Activated naive CD8-positive, alpha-beta T cell treated with anti-CD3 and anti-CD28 coated beads for 36 hours (primary cell): ENCODE data around the gene PSTK. TPM values are rescaled to one million over a fixed set of nuclear protein-coding genes. Genes with fewer than 3 reads are reported as not detected.

ENCODE experiments used
- DNase-seq: peaks from one replicate; pipeline ENCODE4 v3.0.0; 2021
- H3K27ac Mint-ChIP-seq: one replicate; pipeline ENCODE4 v1.8.0; 2022; ENCODE audit warnings: mild to moderate bottlenecking, moderate library complexity, mixed read lengths
- H3K27me3 Mint-ChIP-seq: one replicate; pipeline ENCODE4 v1.8.0; 2022; ENCODE audit warnings: mild to moderate bottlenecking, mixed read lengths
- H3K36me3 Mint-ChIP-seq: one replicate; pipeline ENCODE4 v1.8.0; 2021; ENCODE audit warnings: mild to moderate bottlenecking, mixed read lengths
- H3K4me1 Mint-ChIP-seq: one replicate; pipeline ENCODE4 v1.8.0; 2021; ENCODE audit warnings: mixed read lengths
- H3K4me3 Mint-ChIP-seq: one replicate; pipeline ENCODE4 v1.8.0; 2022; ENCODE audit warnings: mild to moderate bottlenecking, moderate library complexity, mixed read lengths
- H3K9me3 Mint-ChIP-seq: one replicate; pipeline ENCODE4 v1.8.0; 2022; ENCODE audit warnings: mixed read lengths
- total RNA-seq, 2 experiments: library from RNA; stranded (reverse); gene quantifications; one replicate each; pipeline ENCODE4 v1.2.3, GENCODE V29; 2021

Gene PSTK
- total RNA-seq, 2 experiments from 2014 or later = 6.0 to 7.3 TPM

GRCh38 chr10:123024540-123024939 is 44.3 kb downstream of the PSTK start:
- Mint-ChIP-seq H3K9me3 (no peaks in the 10 kb centered on the region), H3K27ac (no peak overlapping the region), H3K27me3 (no peaks in the 10 kb centered on the region), H3K36me3 (no peaks in the 10 kb centered on the region), H3K4me1 (peaks cover 4% of the 10 kb centered on the region), H3K4me3 (no peak overlapping the region)
- no peak for DNase-seq

GRCh38 chr10:123026302-123026701 is 46.1 kb downstream of the PSTK start:
- no peaks in the 10 kb centered on the region for H3K27me3 Mint-ChIP-seq
- DNase-seq = no peak
- no peak overlapping the region for H3K4me3 Mint-ChIP-seq
- H3K9me3 Mint-ChIP-seq = no peaks in the 10 kb centered on the region
- peaks cover 2% of the 10 kb centered on the region for H3K36me3 Mint-ChIP-seq
- no peak overlapping the region for H3K27ac Mint-ChIP-seq
- peaks cover 3% of the 10 kb centered on the region for H3K4me1 Mint-ChIP-seq

GRCh38 chr10:123027861-123028260 is 47.7 kb downstream of the PSTK start:
- H3K36me3 Mint-ChIP-seq = peaks cover 2% of the 10 kb centered on the region
- no peak for DNase-seq
- no peaks in the 10 kb centered on the region for H3K9me3 Mint-ChIP-seq
- H3K4me1 Mint-ChIP-seq = peaks cover 3% of the 10 kb centered on the region
- no peaks in the 10 kb centered on the region for H3K27me3 Mint-ChIP-seq
- H3K4me3 Mint-ChIP-seq = no peak overlapping the region
- H3K27ac Mint-ChIP-seq = no peak overlapping the region

- no peaks in the 10 kb centered on the region for H3K27me3 Mint-ChIP-seq
- peaks cover 5% of the 10 kb centered on the region for H3K36me3 Mint-ChIP-seq
- H3K4me3 Mint-ChIP-seq = no peak overlapping the region
- H3K27ac Mint-ChIP-seq = no peak overlapping the region
- no peak for DNase-seq
- no peaks in the 10 kb centered on the region for H3K4me1 Mint-ChIP-seq
- no peaks in the 10 kb centered on the region for H3K9me3 Mint-ChIP-seq
Measured at GRCh38 chr10:123031124-123031523, 50.9 kb downstream of the PSTK start.

- no peaks in the 10 kb centered on the region for H3K27me3 Mint-ChIP-seq
- H3K27ac Mint-ChIP-seq = no peak overlapping the region
- H3K4me3 Mint-ChIP-seq = no peak overlapping the region
- no peaks in the 10 kb centered on the region for H3K9me3 Mint-ChIP-seq
- H3K36me3 Mint-ChIP-seq = peaks cover 5% of the 10 kb centered on the region
- H3K4me1 Mint-ChIP-seq = peaks cover 2% of the 10 kb centered on the region
- no peak for DNase-seq
Measured at GRCh38 chr10:123034332-123034731, 54.1 kb downstream of the PSTK start.

GRCh38 chr10:123035467-123036086 is 55.4 kb downstream of the PSTK start:
- no peaks in the 10 kb centered on the region for H3K27me3 Mint-ChIP-seq
- no peak overlapping the region for H3K27ac Mint-ChIP-seq
- no peak for DNase-seq
- no peaks in the 10 kb centered on the region for H3K9me3 Mint-ChIP-seq
- H3K4me1 Mint-ChIP-seq = peaks cover 2% of the 10 kb centered on the region
- no peak overlapping the region for H3K4me3 Mint-ChIP-seq
- peaks cover 5% of the 10 kb centered on the region for H3K36me3 Mint-ChIP-seq

- Mint-ChIP-seq H3K27me3 (no peaks in the 10 kb centered on the region), H3K9me3 (no peaks in the 10 kb centered on the region), H3K4me1 (peaks cover 6% of the 10 kb centered on the region), H3K36me3 (peaks cover 7% of the 10 kb centered on the region), H3K4me3 (no peak overlapping the region), H3K27ac (no peak overlapping the region)
- DNase-seq = no peak
Measured at GRCh38 chr10:123038782-123039631, 58.8 kb downstream of the PSTK start.

GRCh38 chr10:123039632-123039930 is 59.4 kb downstream of the PSTK start:
- H3K4me1 Mint-ChIP-seq = peaks cover 6% of the 10 kb centered on the region
- peaks cover 7% of the 10 kb centered on the region for H3K36me3 Mint-ChIP-seq
- H3K4me3 Mint-ChIP-seq = no peak overlapping the region
- DNase-seq = no peak
- H3K9me3 Mint-ChIP-seq = no peaks in the 10 kb centered on the region
- no peaks in the 10 kb centered on the region for H3K27me3 Mint-ChIP-seq
- H3K27ac Mint-ChIP-seq = no peak overlapping the region

Other genes starting within 250 kb of the PSTK start
- gene CUZD1, start 134.5 kb upstream of the PSTK start, total RNA-seq = 1 to 10 TPM; 1.7 to 2.0 TPM
- gene FAM24B, start 100.8 kb upstream of the PSTK start, total RNA-seq = 10 to 100 TPM; 11.2 to 12.8 TPM
- gene FAM24A, start 69.8 kb upstream of the PSTK start, total RNA-seq = not detected
- 10 to 100 TPM in 1 of 2 experiments, 1 to 10 TPM in 1; 9.5 to 10.1 TPM for gene C10orf88, start 26.2 kb upstream of the PSTK start, total RNA-seq
- gene IKZF5, start 28.4 kb downstream of the PSTK start, total RNA-seq = 10 to 100 TPM; 16.6 to 19.7 TPM
- gene ACADSB, start 28.6 kb downstream of the PSTK start, total RNA-seq = 10 to 100 TPM; 23.3 to 25.1 TPM
- gene HMX3, start 155.6 kb downstream of the PSTK start, total RNA-seq = under 1 TPM; 0.19 to 0.24 TPM
- gene HMX2, start 167.7 kb downstream of the PSTK start, total RNA-seq = under 1 TPM in 1 of 2 experiments, not detected in 1; 0.12 TPM
- 100 to 1,000 TPM; 257 to 258 TPM for gene BUB3, start 174.0 kb downstream of the PSTK start, total RNA-seq